HepG2 (cell line): ENCODE results near the gene SLC25A33. TPM values are rescaled to one million over a fixed set of nuclear protein-coding genes. Genes with fewer than 3 reads are reported as not detected.

Experiments used
- BRD4 ChIP-seq: sonication (generic); formaldehyde crosslinking; IDR thresholded peaks from 2 replicates; pipeline ENCODE4 v1.4.0; 2020; ENCODE audit warnings: missing genetic modification reagents
- POLR2G ChIP-seq: fragments of 200-400 bp; formaldehyde crosslinking; IDR thresholded peaks from 2 replicates; pipeline ENCODE4 v1.6.1; 2018; ENCODE audit warnings: mild to moderate bottlenecking, low read depth, low read length, moderate library complexity
- ZNF33A ChIP-seq: sonication (generic); formaldehyde crosslinking; IDR thresholded peaks from 2 replicates; pipeline ENCODE4 v1.5.1; 2020; ENCODE audit warnings: missing genetic modification reagents, mild to moderate bottlenecking, moderate library complexity, borderline replicate concordance
- polyA plus RNA-seq, 8 experiments: library from polyadenylated mRNA; depleted of rRNA in 3 of 8; stranded (reverse) in 7 of 8; unstranded in 1 of 8; fragments of >200 nt; fragmentation: Illumina TruSeq in 4 of 8; extraction: Trizol in 4 of 8; gene quantifications; 2 replicates each; pipeline versions ENCODE4 v1.2.1 to v1.2.3, GENCODE V29; 2011 to 2016; ENCODE audit warnings: low read depth in 4 of 8, missing spikeins in 1 of 8, mixed read lengths in 1 of 8; ENCODE audit not compliant: insufficient read depth in 1 of 8
- total RNA-seq, 5 experiments: library from RNA; depleted of rRNA; stranded (reverse); fragments of >200 nt; fragmentation: Illumina TruSeq; extraction: Trizol; gene quantifications; 2 replicates each; pipeline ENCODE4 v1.2.3, GENCODE V29; 2016; ENCODE audit warnings: low read depth in 1 of 5
- TF ChIP-seq, protein P1 (sequence below): sonication (generic); formaldehyde crosslinking; IDR thresholded peaks from 2 replicates; pipeline ENCODE4 v1.4.0; 2020; ENCODE audit warnings: missing genetic modification reagents
- TF ChIP-seq, protein P2 (sequence below): sonication (generic); formaldehyde crosslinking; IDR thresholded peaks from 2 replicates; pipeline ENCODE4 v1.5.1; 2020; ENCODE audit warnings: missing genetic modification reagents, mild to moderate bottlenecking, borderline replicate concordance
- TF ChIP-seq, protein P3 (sequence below): sonication (generic); formaldehyde crosslinking; IDR thresholded peaks from 2 replicates; pipeline ENCODE4 v1.8.1; 2022; ENCODE audit warnings: low read depth, mild to moderate bottlenecking, missing genetic modification reagents
- TF ChIP-seq, protein P4 (sequence below): sonication (generic); formaldehyde crosslinking; conservative IDR thresholded peaks from 2 replicates; pipeline ENCODE4 v1.4.0; 2020; ENCODE audit warnings: missing genetic modification reagents
- TF ChIP-seq, protein P5 (sequence below): sonication (generic); formaldehyde crosslinking; IDR thresholded peaks from 2 replicates; pipeline ENCODE4 v1.8.0; 2022; ENCODE audit warnings: mild to moderate bottlenecking, missing genetic modification reagents

The SLC25A33 gene
- total and polyA plus RNA-seq, 2 of the 13 experiments (the other 11 are each of a cell fraction or from before 2014, with no cell fraction given), result 15.4 to 50.3 TPM

DNA sequence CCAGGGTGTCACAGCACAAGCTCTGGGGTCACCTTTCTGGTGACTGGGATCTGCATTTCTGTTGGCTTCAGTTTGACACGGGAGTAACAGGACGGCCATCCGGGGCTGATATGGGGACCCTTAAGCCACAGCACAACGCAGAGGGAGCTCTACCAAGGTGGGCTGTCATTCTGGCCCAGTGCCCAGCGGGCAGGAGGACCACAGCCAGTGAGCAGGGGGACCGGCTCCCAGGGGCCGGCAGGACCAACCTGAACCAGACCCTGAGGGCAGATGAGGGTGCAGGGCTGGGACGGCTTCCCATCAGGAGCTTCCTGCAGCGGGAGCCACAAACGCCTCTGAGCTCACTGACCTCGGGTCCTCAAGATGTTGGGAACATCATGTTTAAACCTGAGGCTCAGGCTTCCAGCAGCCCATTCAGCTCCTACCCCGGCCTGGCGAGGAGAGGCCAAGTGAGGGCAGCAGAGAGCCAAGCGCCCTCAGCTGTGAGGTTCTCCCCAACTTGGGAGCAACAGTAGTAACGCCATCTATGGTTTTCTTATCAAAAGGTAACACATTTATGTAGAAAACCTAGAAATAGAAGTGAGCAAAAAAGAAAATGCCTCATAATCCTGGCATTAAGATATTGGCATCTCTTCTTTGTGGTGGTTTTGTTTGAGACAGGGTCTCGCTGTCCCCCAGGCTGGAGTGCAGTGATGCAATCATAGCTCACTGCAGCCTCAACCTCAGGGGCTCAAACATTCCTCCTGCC lies 76.2 kb downstream of the SLC25A33 start (continued):
- peak; percentile 31; the same call in 1 of the 2 replicates for TF ChIP-seq POLR2G
- TF ChIP-seq, protein P1, sequence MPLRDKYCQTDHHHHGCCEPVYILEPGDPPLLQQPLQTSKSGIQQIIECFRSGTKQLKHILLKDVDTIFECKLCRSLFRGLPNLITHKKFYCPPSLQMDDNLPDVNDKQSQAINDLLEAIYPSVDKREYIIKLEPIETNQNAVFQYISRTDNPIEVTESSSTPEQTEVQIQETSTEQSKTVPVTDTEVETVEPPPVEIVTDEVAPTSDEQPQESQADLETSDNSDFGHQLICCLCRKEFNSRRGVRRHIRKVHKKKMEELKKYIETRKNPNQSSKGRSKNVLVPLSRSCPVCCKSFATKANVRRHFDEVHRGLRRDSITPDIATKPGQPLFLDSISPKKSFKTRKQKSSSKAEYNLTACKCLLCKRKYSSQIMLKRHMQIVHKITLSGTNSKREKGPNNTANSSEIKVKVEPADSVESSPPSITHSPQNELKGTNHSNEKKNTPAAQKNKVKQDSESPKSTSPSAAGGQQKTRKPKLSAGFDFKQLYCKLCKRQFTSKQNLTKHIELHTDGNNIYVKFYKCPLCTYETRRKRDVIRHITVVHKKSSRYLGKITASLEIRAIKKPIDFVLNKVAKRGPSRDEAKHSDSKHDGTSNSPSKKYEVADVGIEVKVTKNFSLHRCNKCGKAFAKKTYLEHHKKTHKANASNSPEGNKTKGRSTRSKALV (CRISPR knock-in tag), result 0 out of 2 replicates have a peak, but pooled peaks have one; percentile 29
- TF ChIP-seq, protein P2, sequence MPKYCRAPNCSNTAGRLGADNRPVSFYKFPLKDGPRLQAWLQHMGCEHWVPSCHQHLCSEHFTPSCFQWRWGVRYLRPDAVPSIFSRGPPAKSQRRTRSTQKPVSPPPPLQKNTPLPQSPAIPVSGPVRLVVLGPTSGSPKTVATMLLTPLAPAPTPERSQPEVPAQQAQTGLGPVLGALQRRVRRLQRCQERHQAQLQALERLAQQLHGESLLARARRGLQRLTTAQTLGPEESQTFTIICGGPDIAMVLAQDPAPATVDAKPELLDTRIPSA (CRISPR knock-in tag), result no peak
- TF ChIP-seq BRD4 (CRISPR knock-in tag), result 0 out of 2 replicates have a peak, but pooled peaks have one; percentile 43
- TF ChIP-seq, protein P3, sequence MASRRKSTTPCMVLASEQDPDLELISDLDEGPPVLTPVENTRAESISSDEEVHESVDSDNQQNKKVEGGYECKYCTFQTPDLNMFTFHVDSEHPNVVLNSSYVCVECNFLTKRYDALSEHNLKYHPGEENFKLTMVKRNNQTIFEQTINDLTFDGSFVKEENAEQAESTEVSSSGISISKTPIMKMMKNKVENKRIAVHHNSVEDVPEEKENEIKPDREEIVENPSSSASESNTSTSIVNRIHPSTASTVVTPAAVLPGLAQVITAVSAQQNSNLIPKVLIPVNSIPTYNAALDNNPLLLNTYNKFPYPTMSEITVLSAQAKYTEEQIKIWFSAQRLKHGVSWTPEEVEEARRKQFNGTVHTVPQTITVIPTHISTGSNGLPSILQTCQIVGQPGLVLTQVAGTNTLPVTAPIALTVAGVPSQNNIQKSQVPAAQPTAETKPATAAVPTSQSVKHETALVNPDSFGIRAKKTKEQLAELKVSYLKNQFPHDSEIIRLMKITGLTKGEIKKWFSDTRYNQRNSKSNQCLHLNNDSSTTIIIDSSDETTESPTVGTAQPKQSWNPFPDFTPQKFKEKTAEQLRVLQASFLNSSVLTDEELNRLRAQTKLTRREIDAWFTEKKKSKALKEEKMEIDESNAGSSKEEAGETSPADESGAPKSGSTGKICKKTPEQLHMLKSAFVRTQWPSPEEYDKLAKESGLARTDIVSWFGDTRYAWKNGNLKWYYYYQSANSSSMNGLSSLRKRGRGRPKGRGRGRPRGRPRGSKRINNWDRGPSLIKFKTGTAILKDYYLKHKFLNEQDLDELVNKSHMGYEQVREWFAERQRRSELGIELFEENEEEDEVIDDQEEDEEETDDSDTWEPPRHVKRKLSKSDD (CRISPR knock-in tag), result no peak
- TF ChIP-seq ZNF33A, result no peak
- TF ChIP-seq, protein P4, sequence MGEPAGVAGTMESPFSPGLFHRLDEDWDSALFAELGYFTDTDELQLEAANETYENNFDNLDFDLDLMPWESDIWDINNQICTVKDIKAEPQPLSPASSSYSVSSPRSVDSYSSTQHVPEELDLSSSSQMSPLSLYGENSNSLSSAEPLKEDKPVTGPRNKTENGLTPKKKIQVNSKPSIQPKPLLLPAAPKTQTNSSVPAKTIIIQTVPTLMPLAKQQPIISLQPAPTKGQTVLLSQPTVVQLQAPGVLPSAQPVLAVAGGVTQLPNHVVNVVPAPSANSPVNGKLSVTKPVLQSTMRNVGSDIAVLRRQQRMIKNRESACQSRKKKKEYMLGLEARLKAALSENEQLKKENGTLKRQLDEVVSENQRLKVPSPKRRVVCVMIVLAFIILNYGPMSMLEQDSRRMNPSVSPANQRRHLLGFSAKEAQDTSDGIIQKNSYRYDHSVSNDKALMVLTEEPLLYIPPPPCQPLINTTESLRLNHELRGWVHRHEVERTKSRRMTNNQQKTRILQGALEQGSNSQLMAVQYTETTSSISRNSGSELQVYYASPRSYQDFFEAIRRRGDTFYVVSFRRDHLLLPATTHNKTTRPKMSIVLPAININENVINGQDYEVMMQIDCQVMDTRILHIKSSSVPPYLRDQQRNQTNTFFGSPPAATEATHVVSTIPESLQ (CRISPR knock-in tag), result no peak
- TF ChIP-seq, protein P5, sequence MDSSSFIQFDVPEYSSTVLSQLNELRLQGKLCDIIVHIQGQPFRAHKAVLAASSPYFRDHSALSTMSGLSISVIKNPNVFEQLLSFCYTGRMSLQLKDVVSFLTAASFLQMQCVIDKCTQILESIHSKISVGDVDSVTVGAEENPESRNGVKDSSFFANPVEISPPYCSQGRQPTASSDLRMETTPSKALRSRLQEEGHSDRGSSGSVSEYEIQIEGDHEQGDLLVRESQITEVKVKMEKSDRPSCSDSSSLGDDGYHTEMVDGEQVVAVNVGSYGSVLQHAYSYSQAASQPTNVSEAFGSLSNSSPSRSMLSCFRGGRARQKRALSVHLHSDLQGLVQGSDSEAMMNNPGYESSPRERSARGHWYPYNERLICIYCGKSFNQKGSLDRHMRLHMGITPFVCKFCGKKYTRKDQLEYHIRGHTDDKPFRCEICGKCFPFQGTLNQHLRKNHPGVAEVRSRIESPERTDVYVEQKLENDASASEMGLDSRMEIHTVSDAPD, result no peak
